Mucosa of gallbladder (tissue), 1 donor: ENCODE results near the gene JAML. TPM values are rescaled to one million over a fixed set of nuclear protein-coding genes. Genes with fewer than 3 reads are reported as not detected.

Experiments
- DNase-seq: peaks from one replicate; pipeline ENCODE4 v3.0.0-alpha.2; 2020; ENCODE audit warnings: low spot score
- total RNA-seq: library from RNA; stranded (reverse); gene quantifications from one replicate; pipeline ENCODE4 v1.2.1, GENCODE V29; 2021
- donor health status: DM: no; HTN: no; CAD: no.

The JAML gene
- total RNA-seq, 1 donor from 2014 or later = 12.9 TPM

- DNase-seq = peak; percentile 91
Measured at GRCh38 chr11:118145285-118146227, 79.3 kb downstream of the JAML start.

- DNase-seq = no peak
Measured at GRCh38 chr11:118144301-118145268, 80.2 kb downstream of the JAML start.

Other genes starting within 250 kb of the JAML start
- 29.3 TPM for gene IL10RA, start 238.6 kb downstream of the JAML start, total RNA-seq
- gene TMPRSS4, start 147.9 kb downstream of the JAML start, total RNA-seq = 180 TPM
- gene SMIM35, start 138.0 kb downstream of the JAML start, total RNA-seq = not detected
- 3.5 TPM for gene SCN4B, start 72.2 kb downstream of the JAML start, total RNA-seq
- 0.69 TPM for gene SCN2B, start 48.4 kb downstream of the JAML start, total RNA-seq
- gene MPZL3, start 27.4 kb upstream of the JAML start, total RNA-seq = 23.2 TPM
- gene MPZL2, start 39.3 kb upstream of the JAML start, total RNA-seq = 72.5 TPM
- 15.7 TPM for gene CD3E, start 79.7 kb upstream of the JAML start, total RNA-seq
- 12.4 TPM for gene CD3D, start 117.7 kb upstream of the JAML start, total RNA-seq
- gene CD3G, start 119.3 kb upstream of the JAML start, total RNA-seq = 3.0 TPM
- 38.0 TPM for gene UBE4A, start 134.6 kb upstream of the JAML start, total RNA-seq
- gene ATP5MG, start 176.6 kb upstream of the JAML start, total RNA-seq = 196 TPM
- 61.2 TPM for gene KMT2A, start 211.5 kb upstream of the JAML start, total RNA-seq